Activated CD8-positive, alpha-beta memory T cell treated with anti-CD3 and anti-CD28 coated beads, Interleukin-2, amount 50 U/mL, for 4 hours (primary cell): ENCODE results near the gene IQGAP3.
A peak's percentile ranks its signal among the peaks of the same experiment; 100 is the strongest.

Experiments
- DNase-seq: peaks from one replicate; pipeline ENCODE4 v3.0.0-alpha.2; 2020

IQGAP3 gene

DNA sequence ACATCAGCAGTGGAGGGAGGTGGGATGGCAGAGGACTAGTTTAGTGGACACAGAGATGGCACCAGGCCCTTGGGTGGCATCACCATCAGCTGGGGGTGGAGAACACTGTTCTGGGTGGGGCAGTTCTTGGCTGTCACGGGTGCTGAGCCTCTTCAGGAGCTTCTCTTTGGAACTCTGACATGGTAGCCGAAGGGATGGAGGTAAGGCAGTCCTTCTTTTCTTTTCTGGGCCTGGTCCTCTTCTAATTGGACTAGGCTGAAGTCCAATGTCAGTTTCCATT lies 63.5 kb downstream of the IQGAP3 start:
- DNase-seq = no peak

DNA sequence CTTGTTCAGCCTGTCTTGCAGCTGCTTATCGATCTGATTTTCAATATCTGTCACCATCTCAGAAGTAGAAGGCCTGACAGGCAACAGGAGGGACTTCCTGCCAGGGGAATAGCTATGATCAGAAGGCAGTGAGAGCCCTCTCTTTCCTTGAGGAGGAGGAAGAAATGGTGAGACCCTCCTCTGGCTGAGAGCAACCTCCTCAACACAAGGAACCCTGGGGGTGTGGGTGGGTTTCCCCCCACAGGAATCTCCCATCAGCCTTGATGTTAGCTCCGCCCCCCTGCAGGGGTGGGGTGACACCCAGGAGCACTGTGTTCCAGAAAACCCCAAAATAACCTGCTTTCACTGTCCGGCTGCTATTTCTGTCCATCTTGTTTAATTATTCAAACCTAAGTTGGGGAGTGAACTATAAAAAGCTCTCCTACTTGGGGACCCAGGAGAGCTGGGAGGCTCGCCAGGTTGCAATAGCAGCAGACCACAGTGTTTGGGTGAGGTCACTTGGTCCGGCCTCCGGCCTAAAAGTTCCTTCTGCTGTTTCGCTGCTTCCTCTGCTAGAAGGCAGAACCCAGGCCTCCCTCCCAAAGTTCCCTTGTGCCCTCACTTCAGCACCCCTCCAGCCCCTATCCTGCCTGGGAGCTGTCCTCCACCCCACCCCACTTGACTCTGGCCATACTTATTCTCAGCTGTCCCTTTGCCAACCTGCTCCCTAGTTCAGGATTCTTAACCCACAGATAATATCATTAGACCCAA lies 64.0 kb downstream of the IQGAP3 start:
- peak; percentile 43 for DNase-seq

DNA sequence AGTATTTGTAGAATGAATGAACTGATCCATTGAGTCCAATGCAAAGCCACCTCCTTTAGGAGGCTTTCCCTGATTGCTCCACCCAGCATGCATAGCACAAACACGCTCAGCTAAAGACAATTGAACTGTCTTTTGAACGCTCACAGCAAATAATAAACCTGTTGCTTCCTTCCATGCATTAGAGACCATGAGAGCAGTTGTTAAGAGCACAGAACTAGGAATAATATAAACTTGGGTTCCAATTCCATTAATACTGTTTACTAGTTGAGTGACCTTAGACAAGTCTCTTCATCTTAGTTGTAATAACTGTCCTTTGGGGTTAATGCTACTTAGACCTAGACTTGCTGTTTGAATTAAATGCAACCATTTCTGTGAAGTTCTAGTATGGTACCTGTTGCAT lies 65.9 kb downstream of the IQGAP3 start:
- DNase-seq = no peak

DNA sequence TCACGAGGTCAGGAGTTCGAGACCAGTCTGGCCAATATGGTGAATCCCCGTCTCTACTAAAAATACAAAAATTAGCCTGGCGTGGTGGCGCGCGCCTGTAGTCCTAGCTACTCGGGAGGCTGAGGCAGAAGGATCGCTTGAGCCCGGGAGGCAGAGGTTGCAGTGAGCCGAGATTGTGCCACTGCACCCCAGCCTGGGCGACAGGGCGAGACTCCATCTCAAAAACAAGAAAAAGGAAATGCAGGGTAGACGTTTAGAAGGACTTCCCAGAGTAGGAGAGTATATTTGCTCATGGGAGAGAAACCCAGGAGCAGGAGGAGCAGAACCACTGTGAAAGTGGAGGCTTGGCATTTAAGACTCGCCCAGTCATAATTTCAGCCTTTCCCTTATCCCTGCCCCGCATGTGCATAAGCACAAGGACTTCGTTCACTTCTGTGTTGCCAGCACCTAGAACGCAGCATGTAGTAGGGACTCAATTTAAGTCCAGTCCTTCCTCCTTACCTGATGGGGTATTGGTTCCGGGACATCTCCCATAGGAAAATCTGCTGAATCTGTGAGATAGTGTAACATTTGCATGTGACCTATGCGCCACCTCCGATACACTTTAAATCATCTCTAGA lies 66.6 kb downstream of the IQGAP3 start:
- no peak for DNase-seq

DNA sequence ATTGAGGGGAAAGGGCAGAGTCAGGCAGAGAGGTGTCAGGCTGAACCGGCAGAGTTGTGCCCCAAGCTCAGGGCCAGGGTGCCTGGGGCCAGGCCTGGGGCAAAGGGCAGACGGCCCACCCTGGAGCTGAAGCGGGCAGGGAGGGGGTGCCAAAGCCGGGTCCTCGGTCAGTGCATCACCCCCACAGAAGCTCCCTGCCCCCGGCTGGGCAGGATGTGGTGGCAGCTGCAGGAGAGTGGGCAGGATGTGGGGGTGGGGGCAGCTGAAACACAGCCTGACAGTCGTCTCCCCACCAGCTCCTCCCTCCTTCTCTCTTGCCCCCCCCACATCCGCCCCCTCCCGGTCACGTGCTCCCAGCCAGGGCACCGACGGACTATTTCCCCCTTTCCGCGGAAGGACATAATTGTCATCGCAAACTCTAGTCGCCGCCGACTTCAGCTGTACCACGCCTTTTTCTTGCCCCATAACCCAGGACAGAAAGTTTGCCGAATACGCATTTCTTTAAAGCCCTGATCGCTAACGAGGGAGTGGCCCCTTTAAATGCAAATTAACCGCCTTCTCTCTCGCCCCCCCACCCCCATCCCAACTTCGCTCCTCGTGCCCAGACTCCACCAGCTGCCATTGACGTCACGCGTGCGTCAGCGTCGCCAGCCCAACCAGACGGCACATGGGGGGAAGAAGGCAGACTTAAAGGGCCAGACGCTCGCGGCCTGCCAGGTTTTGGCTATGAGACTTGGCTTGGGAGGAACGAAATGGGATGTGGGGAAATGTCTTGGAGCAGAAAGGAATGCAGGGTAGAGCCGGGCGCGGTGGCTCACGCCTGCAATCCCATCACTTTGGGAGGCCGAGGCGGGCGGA lies 67.3 kb downstream of the IQGAP3 start:
- peak; percentile 99 for DNase-seq

DNA sequence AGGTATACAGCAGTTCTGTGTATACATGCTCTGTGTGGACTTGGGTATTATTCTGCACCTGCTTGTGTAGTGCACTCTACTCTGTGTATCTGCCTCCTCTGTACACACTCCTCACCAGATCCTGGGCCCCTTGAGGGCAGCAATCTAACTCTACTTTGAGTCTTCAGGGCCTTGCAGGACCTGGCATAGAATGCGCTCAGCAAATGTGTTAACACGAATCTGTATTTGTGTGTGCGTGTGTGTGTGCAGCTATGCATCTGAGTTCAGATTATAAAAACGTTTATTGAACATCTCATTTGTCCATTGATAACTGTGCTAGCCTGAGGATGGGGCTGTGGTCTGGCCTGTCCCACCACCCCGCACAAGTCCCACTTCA lies 67.9 kb downstream of the IQGAP3 start:
- no peak for DNase-seq

DNA sequence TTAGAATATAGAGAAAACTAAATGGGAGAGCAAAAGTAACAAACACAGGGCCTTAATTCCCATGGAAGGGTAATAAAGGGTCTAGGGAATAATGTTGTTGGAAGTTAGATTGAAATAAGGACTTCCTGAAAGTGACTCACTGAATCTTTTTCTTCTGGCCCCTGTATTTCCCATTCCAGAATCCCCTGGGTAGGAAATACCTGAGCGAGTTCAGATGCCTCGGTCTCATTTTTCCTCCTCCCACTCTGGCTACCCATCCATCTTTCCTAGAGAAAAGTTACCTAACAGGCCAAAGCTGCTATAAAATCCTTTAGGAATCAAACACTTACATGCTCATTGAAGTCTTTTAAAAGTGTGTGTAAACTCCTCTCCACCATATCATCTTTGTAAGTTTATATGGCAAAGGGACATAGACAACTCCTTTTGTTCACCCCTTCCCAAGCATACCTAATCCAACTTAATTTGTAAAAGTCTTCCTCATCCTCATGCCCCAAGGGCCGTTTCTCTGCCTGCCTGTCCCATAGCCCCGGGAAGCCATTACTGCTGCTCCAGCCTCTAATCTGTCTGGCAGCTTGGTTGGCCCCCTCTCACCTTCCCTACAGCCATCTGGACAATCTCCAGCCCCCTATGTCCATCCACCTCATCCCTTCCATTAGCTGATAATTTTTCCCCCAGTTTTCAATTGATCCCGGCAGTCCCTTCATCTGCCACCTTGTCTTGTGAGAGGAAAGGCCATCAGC lies 68.5 kb downstream of the IQGAP3 start:
- no peak for DNase-seq

DNA sequence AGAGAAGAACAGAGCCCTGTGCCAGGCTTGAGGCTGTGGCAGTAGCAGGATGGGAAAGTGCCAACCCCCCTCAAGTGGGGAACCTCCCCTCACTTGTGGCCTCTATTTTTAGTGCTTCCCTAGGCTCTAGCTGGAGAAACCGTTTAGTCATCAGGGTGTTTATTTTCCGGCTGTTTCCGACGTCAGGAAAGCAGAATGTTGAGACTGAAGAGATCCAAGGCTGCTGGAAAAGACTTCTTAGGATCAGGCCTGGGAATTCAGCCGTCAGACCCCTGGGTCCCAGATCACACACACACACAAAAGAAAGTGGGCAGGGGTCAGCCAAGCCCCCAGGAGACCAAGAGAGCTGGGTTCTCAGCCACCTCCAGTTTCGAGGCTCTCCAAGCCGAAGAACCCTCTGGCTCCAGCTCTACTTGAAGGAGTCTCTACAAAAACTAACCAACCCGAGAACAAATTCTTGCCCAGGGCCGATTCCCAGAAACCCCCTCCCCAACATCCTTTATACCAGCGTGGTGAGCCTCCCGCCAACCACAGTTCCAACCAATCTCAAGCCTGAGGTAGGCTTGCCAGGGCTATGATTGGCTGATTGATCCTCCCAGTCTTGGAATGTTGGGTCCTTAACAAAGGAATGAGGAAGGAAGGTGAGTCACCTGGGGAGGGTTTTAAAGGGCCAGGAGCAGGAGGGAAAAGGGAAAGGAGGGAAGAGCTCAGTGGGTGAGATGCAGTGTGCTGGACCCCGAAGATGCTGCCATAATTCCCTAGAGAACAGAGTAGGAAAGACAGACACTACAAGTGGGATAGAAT lies 69.3 kb downstream of the IQGAP3 start:
- DNase-seq = no peak

DNA sequence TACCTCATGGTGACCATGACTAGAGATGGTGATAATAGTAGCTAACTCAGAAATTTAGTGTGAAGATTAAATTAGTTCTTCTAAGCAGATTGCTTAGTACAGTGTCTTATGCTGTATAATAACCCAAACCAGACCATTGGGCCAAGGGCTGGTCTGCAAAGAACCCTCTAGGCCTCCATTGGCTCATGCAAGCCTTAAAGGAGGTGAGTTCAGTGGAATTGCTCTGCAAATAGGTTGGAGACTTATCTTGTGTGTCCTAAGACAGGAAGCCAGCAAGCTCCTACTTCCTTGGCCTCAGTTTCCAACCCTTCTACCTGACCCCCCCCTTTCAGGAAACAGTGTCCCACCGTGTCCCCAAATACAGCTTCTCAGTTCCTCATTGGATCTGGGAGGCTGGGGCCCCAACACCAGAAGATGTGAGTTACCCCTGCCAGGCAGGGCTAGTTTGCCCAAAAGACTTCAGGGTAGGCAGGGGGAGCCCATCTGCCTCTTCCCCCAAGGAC lies 69.9 kb downstream of the IQGAP3 start:
- DNase-seq = no peak

DNA sequence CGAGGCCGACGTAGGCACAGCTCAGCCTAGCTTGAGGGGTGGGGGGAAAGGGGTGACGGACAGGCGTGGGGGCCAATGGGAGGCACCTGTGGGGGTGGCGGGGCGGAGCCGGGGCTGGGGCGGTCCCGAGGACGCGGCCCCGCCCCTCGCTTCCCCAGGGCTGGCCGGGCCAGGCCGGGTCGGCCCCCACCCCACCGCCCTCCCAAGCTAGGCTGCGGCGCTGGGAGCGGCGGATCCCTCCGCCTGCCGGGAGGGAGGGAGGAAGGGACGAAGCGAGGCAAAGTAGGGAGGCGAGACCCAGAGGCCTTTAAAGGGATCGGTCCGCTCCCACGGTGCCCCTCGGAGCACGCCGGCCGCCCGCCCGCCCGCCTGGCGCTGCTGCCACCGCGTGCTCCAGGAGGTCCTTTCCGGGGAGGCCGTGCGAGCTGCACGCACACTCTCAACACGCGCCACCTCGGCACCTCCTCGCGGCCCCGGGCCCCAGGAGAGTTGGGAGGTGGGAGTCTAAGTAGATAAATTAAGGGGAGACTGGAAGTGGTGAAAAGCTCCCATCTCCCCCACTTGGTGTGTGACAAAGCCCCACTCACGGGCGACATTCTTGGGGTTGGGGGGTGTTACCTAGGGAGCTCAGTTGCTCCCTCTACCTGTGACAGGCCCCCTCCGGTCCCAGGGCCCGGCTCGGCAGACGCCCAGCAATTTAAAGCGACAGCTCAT lies 71.4 kb downstream of the IQGAP3 start:
- DNase-seq = peak; percentile 90

DNA sequence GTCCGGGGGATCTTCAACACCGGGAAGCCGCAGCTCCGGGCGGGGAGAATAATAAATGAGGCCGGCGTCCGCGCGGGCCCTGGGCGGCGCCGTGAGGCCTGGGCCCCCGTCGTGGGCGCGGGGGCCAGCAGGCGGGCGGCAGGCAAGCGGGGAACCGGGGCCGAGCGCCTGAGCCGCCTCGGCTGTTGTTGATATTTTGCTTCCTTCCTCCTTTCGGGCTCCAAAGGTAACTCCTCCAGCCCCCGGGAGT lies 71.9 kb downstream of the IQGAP3 start, which contains the start of gene MEF2D:
TSS of gene MEF2D (minus strand) at position 233 of the 250 bp plus-strand sequence. CDS start 17,483 bp downstream, outside the sequence.
- no peak for DNase-seq

DNA sequence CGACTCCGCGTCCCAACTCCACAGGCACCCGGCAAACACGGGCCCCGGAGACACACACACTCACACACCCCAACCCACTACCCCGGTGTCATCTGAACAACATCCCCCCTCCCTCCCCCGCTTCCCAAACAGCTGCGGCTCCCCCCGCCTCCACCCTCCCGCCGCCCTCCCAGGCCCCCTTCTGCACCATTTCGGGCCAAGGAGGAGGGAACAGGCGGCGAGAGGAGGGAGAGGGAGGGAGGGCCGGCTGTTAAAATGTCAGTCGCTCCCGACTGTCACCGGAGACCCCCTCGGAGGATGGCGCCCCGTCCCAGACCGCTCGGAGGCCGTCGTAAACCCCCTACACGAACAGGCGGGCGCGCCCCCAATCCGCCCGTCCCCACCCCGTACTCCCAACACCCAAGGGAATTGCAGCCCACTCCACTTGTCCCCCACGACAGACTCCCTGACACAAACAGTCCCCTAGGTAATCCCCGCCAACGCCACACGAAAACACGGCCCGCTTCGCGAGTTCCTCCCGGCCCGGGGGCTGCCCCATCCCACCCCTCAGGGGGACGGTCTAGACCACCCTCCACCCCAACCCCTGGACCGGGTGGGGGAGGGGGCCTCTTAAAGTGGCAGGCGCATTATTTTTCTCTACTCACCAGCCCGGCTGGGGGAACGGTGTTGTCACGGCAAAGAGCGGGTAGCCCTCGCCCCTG lies 72.4 kb downstream of the IQGAP3 start:
- peak; percentile 58 for DNase-seq

DNA sequence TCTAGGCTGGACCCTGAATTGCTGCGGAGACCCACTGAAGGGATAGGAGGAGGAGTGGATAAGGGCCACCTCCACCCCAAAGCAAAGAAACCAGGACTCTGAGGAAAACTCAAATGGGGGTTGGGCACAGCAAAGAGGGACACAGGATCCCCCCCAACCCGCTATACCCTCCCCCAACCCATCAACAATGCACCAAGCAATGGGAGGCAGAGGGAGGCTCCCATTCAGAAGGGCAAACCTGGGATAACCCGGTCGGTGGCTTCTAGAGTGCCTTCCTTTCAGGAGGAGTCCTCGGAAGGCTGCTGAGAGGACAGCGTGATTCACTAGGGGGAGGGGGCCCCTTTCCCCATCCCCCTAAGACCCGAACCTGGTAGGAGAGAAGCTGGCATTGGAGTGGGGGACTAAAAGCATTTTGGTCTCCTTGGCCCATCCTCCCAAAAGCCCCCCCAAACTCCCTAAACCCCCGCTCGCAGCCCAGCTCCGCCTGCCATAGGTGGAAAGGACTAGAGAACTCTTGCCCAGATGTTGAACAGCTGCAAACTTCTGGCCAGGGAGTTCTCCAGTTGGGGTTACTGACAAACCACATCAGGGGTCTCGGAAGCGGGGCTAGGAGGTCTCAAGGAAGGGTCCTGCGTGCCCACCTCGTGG lies 73.0 kb downstream of the IQGAP3 start:
- DNase-seq = no peak

DNA sequence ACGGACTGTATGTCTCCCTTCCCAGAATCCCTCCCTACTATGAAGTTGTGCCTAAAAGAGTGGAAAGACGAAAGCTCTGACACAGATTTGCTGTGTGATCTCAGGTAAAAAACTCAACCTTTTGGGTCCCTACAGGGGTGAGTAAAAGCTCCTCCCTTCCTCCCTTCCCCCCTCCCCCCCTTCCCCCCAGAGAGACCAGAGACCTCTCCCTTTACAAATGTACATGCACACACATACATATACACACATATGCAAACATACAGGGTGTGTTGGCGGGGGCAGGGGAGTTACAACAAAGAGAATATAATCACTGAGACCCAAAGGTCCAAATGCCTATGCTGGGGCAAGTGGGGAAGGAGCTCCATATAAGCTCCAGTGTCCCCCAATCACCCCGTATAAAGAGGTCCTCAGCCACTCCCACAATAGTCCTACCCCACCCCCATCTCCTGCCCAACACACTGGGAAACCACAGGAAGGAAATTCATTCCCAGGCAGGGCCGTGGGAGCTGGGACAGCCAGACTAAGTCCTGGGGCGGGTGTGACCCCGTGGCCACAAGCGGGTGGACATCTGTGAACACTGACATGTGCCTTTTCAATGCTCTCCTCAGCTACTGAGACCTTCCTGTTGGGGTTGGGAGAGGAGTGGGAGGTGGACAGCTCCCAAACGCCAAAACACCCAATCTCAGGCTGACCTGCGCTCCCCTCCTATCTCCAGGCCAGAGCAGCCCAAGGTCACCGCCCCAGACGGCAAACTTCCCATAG lies 73.8 kb downstream of the IQGAP3 start:
- DNase-seq = no peak

DNA sequence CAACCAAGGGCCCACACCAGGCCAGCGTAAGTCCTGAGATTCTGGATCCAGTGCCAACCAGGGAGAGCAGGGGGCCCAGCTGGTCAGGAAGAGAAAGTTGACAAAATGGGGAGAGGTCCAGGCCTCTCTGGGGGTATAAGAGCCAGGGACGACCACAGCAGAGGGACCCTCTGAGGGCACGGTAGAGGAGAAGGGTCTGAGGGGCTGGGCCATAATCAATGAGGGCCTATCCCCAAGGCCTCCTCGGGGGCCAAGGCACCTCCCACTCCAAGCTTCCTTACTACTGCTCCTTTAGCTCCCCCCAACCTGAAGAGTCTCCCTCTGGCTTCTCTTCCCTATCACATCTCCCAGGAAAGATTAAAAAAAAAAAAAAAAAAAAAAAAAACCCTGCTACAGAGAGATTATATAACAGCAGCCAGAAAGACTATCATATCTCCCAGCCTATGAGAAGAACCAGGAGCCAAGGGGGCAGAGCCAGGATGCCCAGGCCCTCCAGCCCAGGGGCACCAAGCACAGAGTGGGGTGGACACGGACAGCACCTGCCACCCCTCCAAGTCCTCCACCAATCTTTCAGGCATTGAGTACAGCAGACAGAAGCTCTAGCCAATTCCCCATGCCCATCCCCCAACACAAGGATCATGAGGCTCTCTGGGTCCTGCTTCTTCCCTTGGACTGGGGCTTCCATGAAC lies 74.5 kb downstream of the IQGAP3 start:
- DNase-seq = no peak

DNA sequence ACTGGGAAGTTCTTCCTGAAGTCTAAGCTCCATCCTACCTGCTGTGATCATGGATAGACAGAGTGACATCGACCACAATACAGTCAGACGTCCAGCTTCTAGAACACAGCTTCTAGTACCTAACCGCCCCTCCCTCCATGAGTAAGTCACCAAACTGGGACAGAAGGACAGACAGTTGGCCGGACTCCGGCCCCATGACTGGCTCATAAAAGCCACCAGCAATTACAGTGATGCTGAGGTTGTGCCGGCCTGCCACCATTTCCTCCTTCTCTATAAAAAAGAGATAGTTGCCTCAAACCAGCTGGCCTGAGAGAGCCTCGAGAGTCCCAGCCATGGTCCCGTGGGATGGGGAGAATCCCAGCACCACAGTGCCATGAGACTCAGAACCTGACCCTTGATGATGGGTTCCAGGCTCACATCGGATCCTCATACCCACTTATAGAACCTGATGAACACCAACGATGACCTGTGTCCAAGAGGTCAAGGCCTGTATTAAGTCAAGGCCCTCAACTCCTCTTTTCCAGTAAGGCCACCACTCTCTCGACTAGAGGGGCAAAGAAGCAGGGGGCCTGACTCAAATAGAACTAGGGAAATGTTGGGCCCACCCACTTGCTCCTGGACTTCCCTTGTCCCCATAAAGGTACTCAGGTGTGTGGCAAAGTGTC lies 75.2 kb downstream of the IQGAP3 start:
- DNase-seq = no peak

DNA sequence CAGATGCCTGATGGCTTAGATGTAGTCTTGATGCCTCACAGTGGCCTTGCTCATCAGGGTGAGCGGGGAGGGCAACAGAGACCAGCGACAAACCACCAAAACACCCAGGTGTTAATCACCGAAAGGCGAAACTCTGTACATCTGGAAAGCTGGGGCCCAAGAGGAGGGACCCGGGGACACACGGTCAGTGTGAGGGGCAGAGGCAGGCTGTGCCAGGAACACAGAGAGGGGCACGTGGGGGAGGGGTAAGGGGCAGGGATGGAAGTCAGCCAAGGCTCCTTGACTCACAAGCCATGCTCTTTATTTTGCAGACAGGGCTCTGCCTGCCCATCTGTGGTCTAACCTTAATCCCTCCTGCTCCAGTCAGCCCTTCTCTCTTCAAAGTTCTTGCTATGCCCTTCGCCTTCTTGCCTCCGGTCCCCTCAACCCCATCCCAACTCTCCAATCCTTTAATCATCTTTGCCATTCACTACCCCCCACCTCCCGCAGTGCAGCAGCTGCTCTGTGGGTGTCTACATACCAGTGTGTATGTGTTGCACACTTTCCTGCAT lies 76.1 kb downstream of the IQGAP3 start:
- no peak for DNase-seq

DNA sequence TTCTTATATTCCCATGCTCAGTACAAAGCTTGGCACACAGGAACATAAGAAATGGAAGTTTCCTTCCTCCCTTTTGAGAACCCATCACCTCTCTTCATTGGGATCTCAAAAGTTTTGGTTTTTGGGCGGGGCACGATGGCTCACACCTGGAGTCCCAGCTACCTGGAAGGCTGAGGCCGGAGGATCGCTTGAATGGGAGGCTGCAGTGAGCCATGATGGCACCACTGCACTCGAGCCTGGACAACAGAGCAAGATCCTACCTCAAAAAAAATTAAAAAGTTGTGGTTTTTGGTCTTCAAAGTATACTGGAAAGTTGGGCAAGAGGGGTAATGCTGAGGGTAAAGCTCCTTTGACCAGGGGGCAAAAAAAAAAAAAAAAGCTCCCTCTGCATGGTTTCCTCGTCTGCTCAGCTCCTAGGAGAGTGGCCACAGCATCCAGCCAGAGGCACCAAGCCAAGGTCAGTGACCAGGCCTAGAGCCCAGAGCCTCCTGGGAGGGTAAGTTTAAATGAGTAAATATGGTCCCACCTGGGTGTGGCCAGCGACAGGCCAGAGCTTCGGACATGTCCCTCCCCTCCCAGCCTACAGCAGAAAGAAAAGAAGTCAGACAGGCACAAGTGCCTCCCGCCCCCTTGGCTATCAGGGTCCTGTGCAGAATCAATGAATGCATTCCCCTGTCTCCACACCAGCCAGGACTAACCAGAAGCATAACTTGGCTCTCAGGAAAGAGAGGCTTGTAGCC lies 76.8 kb downstream of the IQGAP3 start:
- no peak for DNase-seq
